GM12878 (cell line): ENCODE data around the gene ARFGAP3.

Experiments
- POLR2A ChIP-seq: IDR thresholded peaks from 2 replicates; pipeline ENCODE4 v1.6.1; 2011; ENCODE audit warnings: low read depth, mild to moderate bottlenecking, low read length
- STAT1 ChIP-seq: fragments of 450-650 bp; conservative IDR thresholded peaks from 2 replicates; pipeline ENCODE4 v1.6.1; 2014; ENCODE audit warnings: antibody characterized with exemption, mild to moderate bottlenecking
- YBX1 ChIP-seq: fragments of 450-650 bp; IDR thresholded peaks from 2 replicates; pipeline ENCODE4 v1.6.1; 2016; ENCODE audit warnings: antibody characterized with exemption
- YY1 ChIP-seq: IDR thresholded peaks from 2 replicates; pipeline ENCODE4 v1.6.1; 2011; ENCODE audit warnings: low read depth, mild to moderate bottlenecking, low read length
- TF ChIP-seq, protein P1 (sequence below), 3 experiments: IDR thresholded peaks in 2 of 3; conservative IDR thresholded peaks in 1 of 3; 2 replicates each; pipeline ENCODE4 v1.5.1; 2011; ENCODE audit warnings: low read depth in 3 of 3, low read length in 3 of 3, mild to moderate bottlenecking in 3 of 3, control low read depth in 2 of 3, moderate library complexity in 2 of 3, inconsistent platforms in 1 of 3, mixed read lengths in 1 of 3; ENCODE audit not compliant: control insufficient read depth in 2 of 3, insufficient read depth in 1 of 3; ENCODE audit errors: extremely low read depth in 1 of 3

DNA sequence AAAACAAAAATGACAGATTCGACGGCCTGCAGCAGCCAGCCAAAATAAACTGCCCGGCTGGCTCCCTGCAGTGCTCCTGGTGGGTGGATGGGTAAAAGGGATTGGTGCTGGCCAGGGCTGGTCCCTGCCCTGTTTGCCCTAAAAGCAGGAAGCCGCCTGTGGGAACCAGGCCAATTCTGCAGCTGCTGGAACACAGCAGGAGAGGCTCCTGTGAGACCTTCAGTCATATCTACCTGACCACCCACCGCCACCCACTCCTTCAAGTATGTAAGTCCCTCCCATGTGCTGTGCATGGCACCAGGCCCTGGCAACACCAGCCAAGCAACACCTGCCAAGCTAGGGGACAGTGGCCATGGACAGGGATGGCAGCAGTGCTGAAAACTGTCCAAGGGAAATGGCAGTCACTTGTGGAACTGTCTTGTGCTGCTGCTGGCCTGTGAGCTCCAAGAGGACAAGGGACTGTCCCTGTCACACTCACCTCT, 48.7 kb upstream of the ARFGAP3 start:
- TF ChIP-seq YY1 (no peak), STAT1 (no peak), POLR2A (0 out of 2 replicates have a peak, but pooled peaks have one; percentile 26), YBX1 (no peak)
- TF ChIP-seq, protein P1, sequence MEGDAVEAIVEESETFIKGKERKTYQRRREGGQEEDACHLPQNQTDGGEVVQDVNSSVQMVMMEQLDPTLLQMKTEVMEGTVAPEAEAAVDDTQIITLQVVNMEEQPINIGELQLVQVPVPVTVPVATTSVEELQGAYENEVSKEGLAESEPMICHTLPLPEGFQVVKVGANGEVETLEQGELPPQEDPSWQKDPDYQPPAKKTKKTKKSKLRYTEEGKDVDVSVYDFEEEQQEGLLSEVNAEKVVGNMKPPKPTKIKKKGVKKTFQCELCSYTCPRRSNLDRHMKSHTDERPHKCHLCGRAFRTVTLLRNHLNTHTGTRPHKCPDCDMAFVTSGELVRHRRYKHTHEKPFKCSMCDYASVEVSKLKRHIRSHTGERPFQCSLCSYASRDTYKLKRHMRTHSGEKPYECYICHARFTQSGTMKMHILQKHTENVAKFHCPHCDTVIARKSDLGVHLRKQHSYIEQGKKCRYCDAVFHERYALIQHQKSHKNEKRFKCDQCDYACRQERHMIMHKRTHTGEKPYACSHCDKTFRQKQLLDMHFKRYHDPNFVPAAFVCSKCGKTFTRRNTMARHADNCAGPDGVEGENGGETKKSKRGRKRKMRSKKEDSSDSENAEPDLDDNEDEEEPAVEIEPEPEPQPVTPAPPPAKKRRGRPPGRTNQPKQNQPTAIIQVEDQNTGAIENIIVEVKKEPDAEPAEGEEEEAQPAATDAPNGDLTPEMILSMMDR (IDR thresholded peaks at IDR 0.05 in 2 of 3, conservative IDR thresholded peaks at IDR 0.05 in 1 of 3; ENCODE audit: control insufficient read depth in 2 of 3, extremely low read depth in 1 of 3, insufficient read depth in 1 of 3, low read depth in 3 of 3, low read length in 3 of 3): no peak
